ENCODE data around the gene AKT1.

Gene AKT1

DNA sequence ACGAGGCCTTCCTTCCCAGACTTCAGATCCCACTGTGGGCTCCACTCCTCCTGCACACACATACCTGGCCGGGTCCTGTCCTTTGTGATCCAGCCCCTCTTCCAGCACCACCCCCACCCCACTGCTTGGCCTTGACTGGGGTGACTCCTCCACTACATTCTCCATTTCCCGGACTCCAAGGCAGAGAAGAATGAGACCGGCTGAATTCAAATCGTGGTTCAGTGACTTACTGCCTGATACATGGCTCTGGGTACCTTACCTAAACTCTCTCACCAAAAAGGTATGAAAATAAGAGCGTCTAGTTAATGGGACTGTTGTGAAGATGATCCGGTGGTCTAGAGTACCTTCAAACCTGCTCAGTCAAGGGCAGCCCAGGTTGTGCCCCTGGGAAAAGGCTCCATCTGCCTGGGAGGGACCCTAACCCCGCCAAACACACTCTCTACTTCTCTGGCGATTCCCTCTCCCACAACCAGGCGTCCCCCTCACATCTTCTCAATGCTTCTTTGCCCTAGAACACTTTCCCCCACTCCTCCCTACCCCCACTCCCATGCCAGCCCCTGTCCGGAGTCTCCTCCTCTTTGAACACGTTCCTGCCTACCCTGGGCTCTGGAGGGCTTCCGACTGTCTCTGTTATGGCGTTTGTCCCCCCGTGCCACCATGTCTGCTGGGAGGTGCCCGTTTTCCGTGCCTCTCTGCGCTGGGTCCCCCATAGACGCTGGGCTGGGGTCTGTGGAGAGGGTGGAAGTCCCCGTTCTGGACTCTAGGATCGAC, 3.9 kb upstream of the AKT1 start:
- peak; percentile 49 for DNase-seq (ENCODE audit: low read depth, low spot score)

DNA sequence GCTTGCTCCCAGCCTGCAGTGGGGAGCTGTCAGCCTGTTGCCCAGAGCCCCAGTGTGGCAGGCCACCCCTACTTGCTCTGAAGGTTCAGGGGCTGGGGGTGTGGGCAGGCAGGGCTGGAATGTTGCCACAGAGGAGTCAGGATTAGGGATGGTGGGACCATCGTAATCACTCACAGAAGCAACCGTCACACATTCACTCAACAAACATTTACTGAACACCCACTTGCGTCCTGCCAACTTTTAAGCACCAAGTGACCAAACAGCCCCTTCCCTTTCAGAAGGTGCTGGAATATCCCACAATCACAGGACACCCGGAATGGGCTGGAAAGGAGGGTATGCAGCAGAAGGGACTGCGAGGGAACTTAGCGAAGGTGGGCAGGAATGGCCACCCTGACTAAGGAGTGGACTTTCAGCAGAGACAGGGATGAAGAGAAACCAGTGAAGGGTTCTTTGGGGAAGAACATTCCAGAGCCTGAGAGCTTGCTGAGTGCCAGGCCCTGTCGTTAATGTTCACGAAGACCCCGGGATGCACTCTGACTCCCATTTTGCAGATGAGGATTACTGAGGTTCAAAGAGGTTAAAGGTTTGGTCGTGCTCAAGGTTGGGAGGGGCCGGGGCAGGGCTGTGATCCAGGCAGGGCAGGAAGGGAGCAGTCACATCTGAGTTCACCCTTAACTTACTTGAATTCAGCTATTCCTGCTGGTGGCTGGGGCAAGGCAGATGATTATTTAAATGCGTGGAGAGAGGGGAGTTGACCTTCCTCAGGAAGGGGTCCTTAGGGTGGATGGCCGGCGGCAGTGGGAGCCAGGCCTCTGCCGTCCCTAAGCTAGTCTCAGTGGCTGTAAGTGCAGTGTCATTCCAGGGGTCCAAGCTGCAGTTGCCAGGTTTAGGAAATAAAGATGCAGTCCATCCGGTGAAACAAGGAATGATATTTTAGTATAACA, 3.0 kb upstream of the AKT1 start:
- no peak for DNase-seq (ENCODE audit: low read depth, low spot score)

DNA sequence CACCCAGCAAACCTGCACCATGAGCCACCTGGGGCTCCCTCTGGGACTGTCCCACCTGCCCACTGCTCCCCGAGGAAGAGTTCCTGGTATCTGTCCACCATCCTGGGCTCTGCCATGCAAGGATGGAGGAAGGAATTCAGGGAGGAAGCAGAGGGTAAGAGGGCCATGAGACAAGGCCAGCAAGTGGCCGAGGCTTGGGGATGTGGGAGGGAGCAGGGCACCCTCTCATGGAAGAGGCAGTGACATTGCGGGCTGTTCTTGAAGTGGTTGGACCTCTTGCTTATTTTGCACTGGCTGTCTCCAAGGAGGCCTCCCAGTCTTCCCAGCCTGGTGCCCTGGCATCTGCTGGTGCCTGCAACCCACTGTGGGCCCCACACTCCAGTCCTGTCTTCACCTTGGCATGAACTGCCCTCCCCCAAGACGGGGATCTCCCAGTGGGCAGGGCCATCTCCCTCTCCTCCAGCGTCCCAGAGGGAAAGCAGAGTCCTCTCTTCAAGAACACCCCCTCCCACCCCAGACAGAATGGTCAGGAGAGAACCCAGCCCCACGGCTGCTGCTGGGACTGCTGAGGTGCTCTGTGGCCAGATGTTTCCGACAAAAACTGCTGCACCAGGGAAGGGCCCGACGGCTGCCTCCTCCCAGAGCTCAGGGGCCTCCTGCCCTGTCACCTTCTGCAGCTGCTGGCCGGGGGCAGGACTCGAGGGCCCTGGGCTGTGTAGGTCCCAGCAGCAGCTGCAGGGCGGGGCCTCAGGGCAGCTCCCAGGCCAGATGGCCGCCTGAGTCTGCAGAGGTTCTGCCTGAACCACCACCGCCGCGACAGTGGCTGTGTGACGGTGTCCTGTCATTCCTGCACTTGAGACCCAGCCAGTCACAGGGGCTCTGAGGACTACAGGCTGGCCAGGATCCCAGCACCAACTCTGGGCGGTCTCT, 1.8 kb upstream of the AKT1 start:
- DNase-seq (ENCODE audit: low read depth, low spot score) = peak; percentile 45

DNA sequence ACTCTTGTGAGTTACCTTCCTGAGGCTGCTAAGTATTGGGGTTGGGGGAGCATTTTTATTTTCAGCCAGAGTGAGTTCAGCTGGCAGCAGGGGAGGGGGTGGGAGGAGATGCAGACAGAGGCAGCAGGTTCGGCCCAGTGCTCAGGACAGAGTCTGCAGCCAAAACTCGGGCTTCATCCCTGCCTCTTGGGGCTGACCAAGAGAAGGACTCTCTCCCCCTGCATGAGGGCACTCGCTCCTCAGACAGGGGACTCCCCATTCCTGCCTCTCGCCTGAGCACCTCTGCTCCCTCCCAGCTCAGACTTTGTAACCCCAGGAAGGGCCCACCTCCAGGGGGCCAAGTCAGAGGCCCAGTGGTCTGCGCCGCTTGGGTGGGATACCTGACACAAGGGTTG, 1.1 kb upstream of the AKT1 start:
- no peak for DNase-seq (ENCODE audit: low read depth, low spot score)

DNA sequence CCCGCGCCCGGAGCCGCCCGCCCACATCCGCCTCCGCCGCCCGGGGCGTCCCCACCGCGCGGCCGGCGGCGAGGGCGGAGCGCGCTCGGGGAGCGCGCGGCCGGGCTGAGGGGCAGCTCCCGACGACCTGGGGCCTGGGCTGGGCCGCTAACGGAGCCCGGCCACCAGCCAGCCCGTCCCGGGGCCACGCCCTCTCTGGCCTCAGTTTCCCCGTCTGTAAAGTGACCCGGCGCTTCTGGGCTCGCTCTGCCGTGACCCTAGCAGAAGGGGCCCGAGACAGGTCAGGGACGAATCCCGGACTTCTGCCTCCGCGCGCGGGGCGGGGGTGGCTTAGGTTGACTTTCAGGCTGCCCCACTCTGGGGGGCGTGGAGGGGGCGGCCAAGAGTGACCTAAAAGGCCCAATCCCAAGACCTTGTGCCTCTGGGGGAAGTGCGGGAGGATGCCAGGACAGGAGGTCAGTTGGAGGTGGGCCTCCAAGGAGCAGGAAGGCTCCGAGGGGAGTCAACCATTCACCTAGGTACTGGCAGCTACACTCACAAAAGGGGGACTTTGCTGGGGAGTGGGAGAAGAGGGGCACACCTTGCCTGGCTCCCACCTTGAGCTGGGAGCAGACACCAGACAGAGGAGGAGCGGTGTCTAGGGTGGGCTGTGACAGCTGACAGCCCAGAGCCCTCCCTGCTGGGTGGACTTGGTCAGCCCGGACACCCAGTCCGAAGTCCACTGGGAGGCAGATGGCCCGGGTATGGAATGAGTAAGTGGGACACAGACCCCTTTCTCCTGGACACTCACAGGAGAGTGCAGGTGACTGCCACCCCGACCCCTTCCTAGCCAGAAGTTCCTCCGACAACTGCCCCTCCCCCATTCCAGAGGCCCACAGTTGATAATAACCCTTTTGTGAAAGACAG, 486 bp upstream of the AKT1 start:
- DNase-seq (ENCODE audit: low read depth, low spot score) = no peak

DNA sequence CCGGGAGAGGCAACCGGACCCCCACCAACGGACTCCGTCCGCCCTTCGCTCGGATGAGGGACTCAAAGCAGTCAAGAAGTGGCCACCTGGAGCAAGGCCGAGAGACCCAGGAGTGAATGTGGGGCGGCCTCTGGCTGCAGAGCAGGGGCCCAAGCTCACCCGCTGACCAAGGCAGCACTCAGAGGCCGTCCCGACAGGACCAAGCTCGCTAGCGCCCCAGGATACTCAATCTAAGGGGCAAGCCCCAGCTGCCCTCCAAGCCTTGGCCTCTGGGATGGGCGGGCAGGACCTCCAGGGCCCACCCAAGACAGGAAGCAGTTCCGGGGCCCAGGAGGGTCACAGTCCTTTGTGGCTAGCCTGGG, 936 bp downstream of the AKT1 start:
- peak; percentile 55 for DNase-seq (ENCODE audit: low read depth, low spot score)

DNA sequence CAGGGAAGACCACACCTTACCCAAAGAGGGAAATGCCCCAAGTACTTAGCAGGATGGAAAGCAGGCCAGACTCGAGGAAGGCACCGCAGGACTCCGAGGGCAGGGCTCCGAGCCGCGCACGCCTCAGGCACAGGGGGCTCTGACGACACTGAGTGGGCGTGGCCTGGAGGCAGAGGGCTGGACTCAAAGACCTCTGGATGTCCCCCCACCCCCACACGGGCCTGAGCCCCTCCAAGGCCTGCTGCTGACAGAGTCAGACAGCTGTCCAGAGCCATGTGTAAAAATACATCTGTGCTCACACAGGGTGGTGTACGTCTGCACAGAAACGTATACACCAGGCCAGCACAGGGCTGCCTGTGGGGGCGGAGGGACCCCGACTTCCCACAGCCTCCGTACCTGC, 1.4 kb downstream of the AKT1 start:
- DNase-seq (ENCODE audit: low read depth, low spot score) = peak; percentile 93

DNA sequence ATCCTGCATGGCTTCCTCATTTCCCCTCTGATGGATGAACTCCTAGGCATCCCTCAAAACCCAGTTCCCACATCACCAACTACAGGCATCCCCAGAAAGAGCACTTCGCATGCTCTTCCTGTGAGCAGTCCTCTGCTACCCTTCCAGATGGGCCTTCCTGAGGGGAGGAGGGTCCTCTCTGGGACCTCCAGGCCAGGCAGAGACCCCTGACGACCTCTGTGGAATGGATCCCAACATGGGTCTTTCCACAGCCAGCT, 1.9 kb downstream of the AKT1 start:
- no peak for DNase-seq (ENCODE audit: low read depth, low spot score)

DNA sequence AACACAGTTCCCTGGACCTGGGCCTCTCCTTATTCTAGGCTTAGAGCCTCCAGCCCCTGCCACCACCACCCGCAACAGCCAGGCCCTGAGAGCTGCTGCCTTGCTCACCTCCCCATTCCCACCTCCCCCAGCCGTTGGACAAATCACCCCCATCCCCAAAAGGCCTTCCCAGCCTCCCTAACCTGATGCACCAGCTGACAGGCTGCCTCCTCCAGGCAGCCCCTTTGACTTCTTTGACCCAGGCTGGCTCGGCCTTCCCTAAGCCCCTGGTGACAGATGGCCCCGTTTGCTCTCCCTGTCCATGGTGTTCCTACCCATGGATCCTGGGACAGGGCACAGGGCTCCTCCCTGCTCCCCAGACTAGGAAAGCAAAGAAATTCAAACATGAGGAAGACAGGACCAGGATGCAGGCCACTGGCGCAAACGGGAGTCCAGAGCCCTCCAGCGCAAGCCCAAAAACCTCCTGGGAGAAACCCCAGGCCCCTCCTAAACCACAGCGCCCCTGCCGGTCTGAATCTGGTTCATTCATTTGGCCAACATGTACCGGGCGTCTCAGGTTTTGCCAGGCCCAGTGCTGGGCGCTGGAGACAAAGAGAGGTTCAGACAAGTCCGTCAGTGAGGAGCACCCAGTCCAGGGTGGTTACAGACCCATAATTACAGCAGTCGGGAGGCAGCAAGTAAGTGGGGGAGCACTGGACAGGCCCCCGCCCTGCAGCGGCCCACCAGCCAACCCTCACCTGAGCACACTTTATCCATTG, 2.4 kb downstream of the AKT1 start:
- DNase-seq (ENCODE audit: low read depth, low spot score) = peak; percentile 34

DNA sequence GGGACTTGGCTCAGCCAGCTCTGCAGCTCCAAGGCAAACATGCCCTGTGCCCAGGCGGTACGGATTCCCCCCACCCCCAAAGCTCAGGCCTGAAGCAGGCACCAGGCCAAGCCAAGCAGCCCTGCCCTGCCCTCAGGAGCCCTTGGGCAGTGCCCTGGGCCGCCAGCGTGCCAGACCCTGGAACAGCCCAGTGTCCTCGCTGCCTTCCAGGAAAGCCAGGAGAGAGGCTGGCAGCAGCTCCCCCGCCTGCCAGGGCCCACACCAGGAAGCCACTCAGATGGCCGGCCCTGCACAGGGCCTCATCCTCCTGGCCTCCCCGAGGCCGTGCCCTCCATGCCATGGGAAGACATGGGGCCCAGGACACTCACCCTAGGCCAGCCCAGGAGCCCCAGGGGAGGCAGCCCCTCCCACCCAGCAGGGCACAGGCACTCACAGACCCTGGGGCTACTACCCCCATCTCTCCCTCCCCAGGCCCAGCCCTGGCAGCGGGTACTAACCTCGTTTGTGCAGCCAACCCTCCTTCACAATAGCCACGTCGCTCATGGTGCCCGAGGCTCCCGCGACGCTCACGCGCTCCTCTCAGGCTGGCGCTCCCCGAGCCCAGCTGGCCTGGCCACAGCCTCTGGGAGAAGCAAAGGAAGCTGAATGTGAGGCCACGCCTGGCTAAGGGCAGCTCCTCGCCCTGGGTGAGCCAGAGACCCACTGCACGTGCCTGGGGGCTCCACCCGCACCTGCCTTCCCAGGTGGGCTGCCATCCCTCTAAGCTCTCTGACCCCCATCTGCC, 3.3 kb downstream of the AKT1 start:
- DNase-seq (ENCODE audit: low read depth, low spot score) = no peak

DNA sequence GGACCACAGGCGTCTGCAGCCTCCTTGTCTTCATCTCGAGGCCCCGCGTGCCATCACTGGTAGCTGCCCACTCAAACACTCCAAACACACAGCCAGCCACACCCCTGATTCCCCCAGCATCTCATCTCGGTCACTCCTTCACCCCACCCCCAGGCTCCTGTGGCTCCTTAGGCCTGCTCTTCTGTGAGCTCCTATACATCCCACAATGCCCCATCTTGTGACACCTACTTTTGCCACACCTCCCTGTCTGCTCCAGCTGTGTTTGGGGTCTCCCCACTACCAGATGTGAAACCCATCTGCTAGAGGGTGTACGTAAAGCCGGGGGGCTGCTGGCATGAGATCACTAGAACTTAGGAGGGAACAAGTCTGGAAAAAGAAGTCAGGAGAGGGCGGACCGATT, 4.1 kb downstream of the AKT1 start:
- no peak for DNase-seq (ENCODE audit: low read depth, low spot score)

DNA sequence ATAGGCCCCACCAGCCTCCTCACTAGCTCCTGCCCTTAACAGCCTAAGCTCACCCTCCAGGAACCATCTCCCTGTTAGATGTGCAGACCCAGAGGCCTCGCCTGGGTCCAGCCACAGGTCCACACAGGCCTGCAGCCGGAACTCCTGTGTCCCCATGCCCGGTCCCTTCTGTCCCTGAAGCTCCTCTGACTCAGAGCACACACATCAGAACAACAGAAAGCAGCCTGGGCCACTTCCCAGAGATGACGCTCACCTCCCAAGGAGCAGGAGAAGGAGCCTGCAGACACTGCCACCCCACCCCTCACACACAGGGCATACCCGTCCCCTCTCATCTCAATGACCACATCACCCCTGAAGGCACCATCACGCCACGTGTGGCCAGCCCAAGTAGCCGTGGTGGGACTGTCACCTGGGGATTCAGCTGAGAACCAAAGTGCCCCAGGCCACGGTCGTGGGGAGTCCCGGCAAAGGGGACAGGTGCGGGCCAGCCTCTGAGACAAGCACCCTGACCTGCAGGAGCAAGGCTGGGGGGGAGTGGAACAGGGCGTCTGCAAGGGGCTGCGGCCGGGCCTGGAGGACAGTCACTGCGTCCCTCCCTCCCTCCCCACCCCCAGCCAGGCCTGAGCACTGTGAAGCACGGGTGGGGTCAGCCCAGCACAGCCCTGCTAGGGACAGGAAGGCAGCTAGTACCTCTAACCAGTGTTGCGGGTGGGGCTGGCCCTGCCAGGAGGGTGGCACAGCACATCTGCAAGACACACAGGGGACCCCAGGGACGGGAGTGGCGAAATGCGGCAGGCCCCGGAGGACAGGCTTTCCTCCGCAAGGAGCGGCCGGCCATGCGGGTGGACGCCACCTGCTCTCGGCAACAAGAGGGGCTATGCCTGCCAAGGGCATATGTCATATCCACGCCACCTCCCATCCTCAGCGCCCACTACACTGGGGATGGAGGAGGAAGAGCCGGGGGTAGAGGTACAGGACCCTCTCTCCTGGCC, 5.5 kb downstream of the AKT1 start:
- DNase-seq (ENCODE audit: low read depth, low spot score) = no peak

DNA sequence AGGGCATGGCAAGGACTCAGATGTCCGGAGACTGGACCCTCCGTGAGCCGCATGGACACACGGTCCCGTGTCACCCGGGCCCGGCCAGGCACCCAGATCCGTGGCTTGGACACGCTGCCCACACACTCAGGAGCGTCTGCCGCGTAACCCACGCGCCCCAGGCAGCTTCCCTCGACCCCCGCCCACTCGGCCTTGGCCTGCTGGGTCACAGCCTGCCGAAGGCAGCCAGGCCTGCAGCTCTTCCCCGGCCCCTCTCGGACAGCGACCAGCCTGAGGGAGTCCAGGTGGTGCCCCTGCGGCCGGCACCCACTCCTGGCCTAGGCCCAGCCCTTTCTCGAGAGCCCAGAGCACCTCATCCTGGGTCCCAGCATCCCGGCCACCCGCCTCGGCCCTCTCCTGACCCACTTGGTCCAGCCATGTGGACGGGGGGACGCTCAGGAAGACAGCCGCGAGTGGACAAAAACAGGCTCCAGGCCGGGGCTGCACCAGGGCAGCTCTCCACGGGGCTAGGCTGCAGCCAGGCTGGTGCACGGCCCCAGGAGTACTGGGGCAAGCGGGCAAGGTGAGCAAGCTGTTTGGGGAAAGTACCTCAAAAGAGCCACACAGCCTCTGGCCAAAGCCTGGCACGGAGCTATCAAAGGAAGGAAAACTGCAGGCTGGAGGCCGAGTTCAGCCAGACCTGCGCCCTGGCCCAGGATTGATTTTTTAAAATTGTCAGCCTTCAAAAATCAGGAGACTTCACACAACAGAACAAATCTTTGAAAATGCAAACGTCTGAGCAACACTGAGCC, 6.5 kb downstream of the AKT1 start:
- no peak for DNase-seq (ENCODE audit: low read depth, low spot score)

DNA sequence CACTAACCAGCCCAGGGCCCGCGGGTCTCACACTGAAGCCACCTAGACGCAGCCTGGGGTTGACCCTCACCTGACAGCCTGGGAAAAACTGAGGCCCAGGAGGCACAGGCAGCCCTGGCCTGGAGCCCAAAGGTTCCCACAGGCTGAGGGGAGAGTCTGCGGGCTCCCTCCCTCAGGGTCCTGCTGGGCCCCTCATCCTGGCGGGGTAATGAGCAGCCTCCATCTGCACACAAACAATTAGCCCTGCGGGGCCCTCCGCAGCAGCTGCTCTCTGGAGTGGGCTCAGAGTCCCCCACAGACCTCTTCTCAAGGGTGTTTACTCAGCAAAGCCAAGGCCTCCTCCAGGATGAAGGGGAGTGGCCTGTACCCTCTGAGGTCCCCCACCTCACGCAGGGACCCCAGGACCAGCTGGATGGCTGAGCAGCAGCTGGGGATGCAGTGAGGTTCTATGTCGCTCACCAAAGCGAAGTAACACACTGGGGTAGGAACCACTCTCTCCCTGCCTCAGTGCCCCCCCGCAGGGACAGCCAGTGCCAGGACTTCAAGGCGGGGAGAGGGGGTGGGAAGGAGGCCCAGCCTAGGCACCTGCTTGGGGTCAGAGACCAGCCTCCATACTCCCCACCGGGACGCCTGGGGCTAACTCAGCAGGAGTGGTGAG, 7.3 kb downstream of the AKT1 start:
- no peak for DNase-seq (ENCODE audit: low read depth, low spot score)

DNA sequence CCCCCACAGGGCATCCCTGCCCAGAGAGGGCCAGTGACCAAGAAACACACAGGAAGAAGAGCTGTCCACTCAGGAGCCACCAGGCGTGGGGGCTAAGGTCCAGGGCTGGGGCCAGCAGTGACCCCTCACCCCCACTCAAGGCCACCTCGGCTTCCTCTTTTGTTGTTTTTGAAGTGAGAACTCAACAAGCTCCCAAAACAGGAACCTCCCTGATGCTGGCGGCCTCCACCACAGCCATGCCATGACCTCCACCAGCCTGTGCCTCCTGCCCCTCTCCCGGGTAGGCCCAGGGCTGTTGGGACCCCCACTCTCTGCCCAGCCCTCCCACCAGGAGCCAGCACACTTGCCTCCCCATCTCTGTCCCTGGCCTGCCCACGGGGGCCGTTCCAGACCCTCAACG, 7.8 kb downstream of the AKT1 start:
- DNase-seq (ENCODE audit: low read depth, low spot score) = no peak

DNA sequence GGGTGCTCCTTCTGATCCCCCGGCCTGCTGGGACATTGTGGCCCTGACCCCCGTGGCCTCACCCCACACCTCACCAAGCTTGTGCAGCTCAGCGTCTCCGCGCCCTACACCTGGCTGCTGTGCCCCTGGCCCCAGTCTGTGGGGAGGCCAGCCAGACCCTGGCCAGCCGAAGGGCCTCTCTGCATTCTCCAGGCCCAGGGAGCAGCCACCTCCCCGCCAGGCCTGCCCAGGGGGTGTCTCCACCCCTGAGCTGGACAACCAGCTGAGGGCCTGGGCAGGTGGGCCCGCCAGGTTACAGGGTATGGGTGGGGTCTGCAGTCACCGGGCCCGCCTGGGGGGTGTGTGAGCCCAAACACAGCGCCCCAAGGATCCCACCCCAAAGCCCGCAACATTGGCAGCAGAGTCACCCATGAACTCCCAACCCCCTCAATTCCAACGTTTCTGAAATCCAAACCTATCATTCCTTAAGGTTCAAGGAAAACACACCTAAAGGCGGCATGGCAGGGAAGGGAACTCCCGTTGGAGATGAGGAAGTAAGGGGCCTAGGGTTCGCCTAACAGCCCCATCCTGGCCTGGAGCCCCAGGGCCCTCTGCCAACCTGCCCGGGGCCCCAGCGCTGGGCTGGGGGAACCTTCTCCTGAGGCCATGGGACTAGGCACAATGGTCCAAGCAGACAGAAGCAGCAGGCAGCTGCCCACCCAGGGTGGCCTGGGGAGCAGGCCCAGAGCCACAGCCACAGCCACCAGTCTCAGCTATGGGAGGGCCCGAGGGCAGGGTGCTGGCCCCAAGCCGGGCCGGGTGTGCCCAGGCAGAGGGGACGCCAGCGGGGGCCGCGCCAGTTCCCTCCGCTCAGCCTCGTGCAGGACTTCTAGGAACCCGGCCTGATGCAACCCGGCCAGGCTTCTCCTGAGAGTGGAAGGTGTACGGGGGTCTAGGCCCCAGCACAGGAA, 8.5 kb downstream of the AKT1 start:
- DNase-seq (ENCODE audit: low read depth, low spot score) = no peak
